GM23248 (cell line): Measurements from ENCODE around the gene NPAS1. TPM values are rescaled to one million over a fixed set of nuclear protein-coding genes. Genes with fewer than 3 reads are reported as not detected.

Experiments used
- DNase-seq: peaks from one replicate; pipeline ENCODE4 v3.0.0-alpha.2; 2015
- H2AFZ ChIP-seq: fragments of 200-600 bp; sonication (generic); 2 replicates; pipeline ENCODE4 v1.6.1; 2016; ENCODE audit warnings: antibody characterized with exemption
- H3F3A ChIP-seq: fragments of 200-600 bp; sonication (generic); 2 replicates; pipeline ENCODE4 v1.6.1; 2016; ENCODE audit warnings: mild to moderate bottlenecking, antibody characterized with exemption, mixed run types; ENCODE audit not compliant: insufficient read depth
- H3K27ac ChIP-seq: fragments of 200-600 bp; sonication (generic); 2 replicates; pipeline ENCODE4 v1.5.1; 2016; ENCODE audit warnings: mild to moderate bottlenecking
- H3K27me3 ChIP-seq: fragments of 200-600 bp; sonication (generic); replicated peaks from 2 replicates; pipeline ENCODE4 v1.6.1; 2016; ENCODE audit warnings: mild to moderate bottlenecking; ENCODE audit not compliant: insufficient read depth
- H3K36me3 ChIP-seq: fragments of 200-600 bp; sonication (generic); 2 replicates; pipeline ENCODE4 v1.6.1; 2016; ENCODE audit warnings: low read depth, mild to moderate bottlenecking
- H3K4me1 ChIP-seq: fragments of 200-600 bp; sonication (generic); 2 replicates; pipeline ENCODE4 v1.6.1; 2016; ENCODE audit warnings: mild to moderate bottlenecking; ENCODE audit not compliant: insufficient read depth
- H3K4me2 ChIP-seq: fragments of 200-600 bp; sonication (generic); one replicate; pipeline ENCODE4 v1.6.1; 2016; ENCODE audit warnings: mild to moderate bottlenecking; ENCODE audit not compliant: unreplicated experiment
- H3K4me3 ChIP-seq: fragments of 200-600 bp; sonication (generic); 2 replicates; pipeline ENCODE4 v1.5.1; 2016; ENCODE audit warnings: mild to moderate bottlenecking
- H3K79me2 ChIP-seq: fragments of 200-600 bp; sonication (generic); 2 replicates; pipeline ENCODE4 v1.6.1; 2016; ENCODE audit warnings: mild to moderate bottlenecking; ENCODE audit not compliant: insufficient read depth
- H3K9ac ChIP-seq: fragments of 200-600 bp; sonication (generic); 2 replicates; pipeline ENCODE4 v1.6.1; 2016; ENCODE audit warnings: mild to moderate bottlenecking
- H3K9me2 ChIP-seq: fragments of 200-600 bp; sonication (generic); 2 replicates; pipeline ENCODE4 v1.6.1; 2016; ENCODE audit warnings: mixed run types, mild to moderate bottlenecking, moderate library complexity; ENCODE audit not compliant: insufficient read depth
- H3K9me3 ChIP-seq: fragments of 200-600 bp; sonication (generic); one replicate; pipeline ENCODE4 v1.6.1; 2017; ENCODE audit warnings: low read depth
- H4K20me1 ChIP-seq: fragments of 200-600 bp; sonication (generic); 2 replicates; pipeline ENCODE4 v1.6.0; 2016; ENCODE audit not compliant: insufficient read depth
- EZH2 ChIP-seq: fragments of 200-600 bp; sonication (generic); IDR thresholded peaks from 2 replicates; pipeline ENCODE4 v1.6.1; 2018; ENCODE audit warnings: antibody characterized with exemption, mild to moderate bottlenecking; ENCODE audit not compliant: insufficient read depth, poor library complexity, severe bottlenecking
- EZH2phosphoT487 ChIP-seq: fragments of 200-600 bp; sonication (generic); IDR thresholded peaks from 2 replicates; pipeline ENCODE4 v1.6.1; 2018; ENCODE audit warnings: antibody characterized with exemption, moderate library complexity, mild to moderate bottlenecking, low read depth; ENCODE audit not compliant: insufficient read depth
- WGBS, 2 experiments: methylation state at CpG; one replicate each; pipeline ENCODE4 v1.1.6; 2015 to 2017; ENCODE audit warnings: low lambda C conversion rate in 2 of 2, low coverage in 1 of 2; ENCODE audit errors: missing lambda C conversion rate in 2 of 2; 5-methylcytosine and 5-hydroxymethylcytosine counted together
- in situ Hi-C: fragments of 300-500 bp; cut with MboI; formaldehyde crosslinking; loops from 2 replicates; pipeline ENCODE4 v1.15.0; 2020
- polyA plus RNA-seq: library from polyadenylated mRNA; unstranded; fragments of >200 nt; fragmentation: Nextera tagmentation; extraction: Ambion mirVana; gene quantifications from 2 replicates; pipeline ENCODE4 v1.2.1, GENCODE V29; 2016
- total RNA-seq: library from RNA; depleted of rRNA; stranded (reverse); fragments of >200 nt; shearing (Covaris generic); gene quantifications from 2 replicates; pipeline ENCODE4 v1.2.3, GENCODE V29; 2014

NPAS1 gene
- total and polyA plus RNA-seq, 2 experiments from 2014 or later: 8.6 to 23.2 TPM

GRCh38 chr19:46990991-46991676, 28.5 kb upstream of the NPAS1 start:
- DNase-seq: peak; percentile 93
- in situ Hi-C loops: loop anchor here (5.0 to 10.0 kb wide), 2 partner anchors 139 to 236 kb away; partner anchors contain the start of gene AP2S1
- Histone ChIP-seq H3K4me1 (peaks cover 3% of the 10 kb centered on the region), H3K9me3 (no peaks in the 10 kb centered on the region), H3K4me3 (no peak overlapping the region), H3K9me2 (no peaks in the 10 kb centered on the region), H3K79me2 (peaks cover 21% of the 10 kb centered on the region), H3K27me3 (no peaks in the 10 kb centered on the region), H3F3A (peaks cover 16% of the 10 kb centered on the region; the same call in 1 of the 2 replicates), H2AFZ (no peak overlapping the region), H4K20me1 (no peaks in the 10 kb centered on the region), H3K36me3 (0 out of 2 replicates have a peak, but pooled peaks cover 4% of the 10 kb centered on the region), H3K27ac (peak overlapping the region; percentile 50), H3K9ac (peak overlapping the region; percentile 51), H3K4me2 (no peak overlapping the region)
- TF ChIP-seq EZH2phosphoT487: no peak
- TF ChIP-seq EZH2: no peak
- 15 to 18% methylated on average over 19 of the region's 19 CpGs for WGBS, 2 experiments

- Histone ChIP-seq H3K27me3 (no peaks in the 10 kb centered on the region), H3K9ac (no peak overlapping the region), H3K9me2 (no peaks in the 10 kb centered on the region), H3K36me3 (peaks cover 4% of the 10 kb centered on the region; the same call in 1 of the 2 replicates), H3K4me1 (peaks cover 3% of the 10 kb centered on the region), H3K4me3 (no peak overlapping the region), H3K79me2 (peaks cover 6% of the 10 kb centered on the region; the same call in 1 of the 2 replicates), H3K4me2 (no peak overlapping the region), H3K9me3 (no peaks in the 10 kb centered on the region), H3K27ac (no peak overlapping the region), H4K20me1 (no peaks in the 10 kb centered on the region), H2AFZ (no peak overlapping the region), H3F3A (peaks cover 16% of the 10 kb centered on the region; the same call in 1 of the 2 replicates)
- no peak for DNase-seq
- 90 to 92% methylated on average over 22 to 25 of the region's 25 CpGs for WGBS, 2 experiments
- in situ Hi-C loops: loop anchor here (5.0 to 10.0 kb wide), 2 partner anchors 141 to 238 kb away; partner anchors contain the start of gene AP2S1
- no peak for TF ChIP-seq EZH2
- TF ChIP-seq EZH2phosphoT487: no peak
Observed at GRCh38 chr19:46992699-46993535, 26.7 kb upstream of the NPAS1 start.

GRCh38 chr19:46993622-46994021, 26.0 kb upstream of the NPAS1 start:
- Histone ChIP-seq H2AFZ (no peak overlapping the region), H3K4me2 (no peak overlapping the region), H3F3A (peaks cover 16% of the 10 kb centered on the region; the same call in 1 of the 2 replicates), H3K4me3 (no peak overlapping the region), H3K27ac (no peak overlapping the region), H3K9me3 (no peaks in the 10 kb centered on the region), H3K79me2 (peaks cover 6% of the 10 kb centered on the region; the same call in 1 of the 2 replicates), H3K36me3 (peaks cover 4% of the 10 kb centered on the region; the same call in 1 of the 2 replicates), H3K4me1 (peaks cover 3% of the 10 kb centered on the region), H3K9ac (no peak overlapping the region), H3K9me2 (no peaks in the 10 kb centered on the region), H3K27me3 (no peaks in the 10 kb centered on the region), H4K20me1 (no peaks in the 10 kb centered on the region)
- 82 to 84% methylated on average over 6 to 7 of the region's 7 CpGs for WGBS, 2 experiments
- in situ Hi-C loops: loop anchor here (5.0 to 10.0 kb wide), 2 partner anchors 141 to 239 kb away; partner anchors contain the start of gene AP2S1
- TF ChIP-seq EZH2: no peak
- TF ChIP-seq EZH2phosphoT487: no peak
- no peak for DNase-seq

GRCh38 chr19:46994141-46994686, 25.4 kb upstream of the NPAS1 start:
- H3K79me2 ChIP-seq: peaks cover 6% of the 10 kb centered on the region; the same call in 1 of the 2 replicates
- H3K4me3 ChIP-seq: no peak overlapping the region
- no peaks in the 10 kb centered on the region for H3K27me3 ChIP-seq
- H4K20me1 ChIP-seq: no peaks in the 10 kb centered on the region
- no peaks in the 10 kb centered on the region for H3K9me2 ChIP-seq
- TF ChIP-seq EZH2phosphoT487 (no peak), EZH2 (no peak)
- no peak overlapping the region for H3K4me2 ChIP-seq
- in situ Hi-C loops: loop anchor here (5.0 to 10.0 kb wide), 2 partner anchors 142 to 239 kb away; partner anchors contain the start of gene AP2S1
- H3K9ac ChIP-seq: no peak overlapping the region
- peaks cover 16% of the 10 kb centered on the region; the same call in 1 of the 2 replicates for H3F3A ChIP-seq
- no peak overlapping the region for H2AFZ ChIP-seq
- no peaks in the 10 kb centered on the region for H3K9me3 ChIP-seq
- no peak for DNase-seq
- 81 to 86% methylated on average over 16 to 17 of the region's 17 CpGs for WGBS, 2 experiments
- peaks cover 3% of the 10 kb centered on the region for H3K4me1 ChIP-seq
- peaks cover 4% of the 10 kb centered on the region; the same call in 1 of the 2 replicates for H3K36me3 ChIP-seq
- no peak overlapping the region for H3K27ac ChIP-seq
